Measurements from ENCODE around the gene ASB17.
A peak's percentile ranks its signal among the peaks of the same experiment; 100 is the strongest.
"Not testable (repeated sequence)": the region's sequence is repeated elsewhere in the genome, so short reads cannot be mapped to it uniquely, and the experiment has no call there.

The ASB17 gene, protein sequence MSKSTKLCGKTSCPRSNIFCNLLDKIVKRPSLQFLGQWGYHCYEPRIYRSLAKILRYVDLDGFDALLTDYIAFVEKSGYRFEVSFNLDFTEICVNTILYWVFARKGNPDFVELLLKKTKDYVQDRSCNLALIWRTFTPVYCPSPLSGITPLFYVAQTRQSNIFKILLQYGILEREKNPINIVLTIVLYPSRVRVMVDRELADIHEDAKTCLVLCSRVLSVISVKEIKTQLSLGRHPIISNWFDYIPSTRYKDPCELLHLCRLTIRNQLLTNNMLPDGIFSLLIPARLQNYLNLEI

GRCh38 chr1:75932304-75932703 lies at the start of gene ASB17:
TSS of gene ASB17 (minus strand) at chr1:75932404. CDS start at chr1:75932291, 113 bp downstream.
- no peak for DNase-seq

DNA sequence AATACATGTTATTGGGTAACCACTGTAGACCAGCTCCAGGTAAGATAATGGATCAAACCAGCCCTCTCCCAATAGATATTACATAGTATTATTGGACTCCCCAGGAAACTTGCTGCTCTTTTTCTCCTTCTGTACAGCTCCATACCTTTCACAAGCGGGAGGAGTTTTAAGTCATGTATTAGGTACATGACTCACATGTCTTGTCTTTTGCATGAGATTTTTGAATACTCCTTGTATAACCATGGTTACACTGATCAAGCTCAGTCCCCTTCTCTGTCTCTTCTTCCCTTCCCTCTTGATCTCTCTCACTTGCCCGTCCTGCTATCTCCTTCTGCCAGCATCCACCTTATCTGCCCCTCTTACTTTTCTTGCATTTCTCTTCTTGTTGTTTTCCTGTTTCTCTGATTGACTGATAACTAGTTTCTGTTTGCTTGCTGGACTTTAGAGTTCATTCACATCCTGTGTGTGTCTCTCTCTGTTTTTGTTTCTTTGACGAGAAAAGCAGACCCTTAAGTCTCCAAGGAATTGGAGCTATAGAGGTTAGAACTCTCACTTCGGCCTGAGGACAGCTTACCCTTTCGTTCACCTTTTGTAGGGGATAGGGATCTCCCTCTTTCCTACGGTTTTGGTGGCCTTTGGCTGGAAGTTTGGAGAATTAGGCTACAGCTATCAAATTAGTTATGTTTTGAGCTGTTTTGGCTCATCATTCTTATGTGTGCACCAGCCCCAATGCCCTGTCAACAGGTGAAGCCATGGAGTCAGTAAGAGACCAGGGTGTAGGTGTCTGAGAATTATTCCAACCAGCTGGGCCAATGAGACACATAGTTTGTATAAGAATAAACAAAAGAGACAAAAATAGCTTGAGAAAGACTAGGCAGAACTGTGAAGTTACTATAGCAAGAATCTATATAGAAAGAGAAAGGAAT lies 49.0 kb upstream of the ASB17 start:
- DNase-seq = no peak

GRCh38 chr1:75970631-75971030 lies 38.4 kb upstream of the ASB17 start:
- no peak for DNase-seq

- DNase-seq = no peak
Observed at GRCh38 chr1:75969550-75969949, 37.3 kb upstream of the ASB17 start.

DNA sequence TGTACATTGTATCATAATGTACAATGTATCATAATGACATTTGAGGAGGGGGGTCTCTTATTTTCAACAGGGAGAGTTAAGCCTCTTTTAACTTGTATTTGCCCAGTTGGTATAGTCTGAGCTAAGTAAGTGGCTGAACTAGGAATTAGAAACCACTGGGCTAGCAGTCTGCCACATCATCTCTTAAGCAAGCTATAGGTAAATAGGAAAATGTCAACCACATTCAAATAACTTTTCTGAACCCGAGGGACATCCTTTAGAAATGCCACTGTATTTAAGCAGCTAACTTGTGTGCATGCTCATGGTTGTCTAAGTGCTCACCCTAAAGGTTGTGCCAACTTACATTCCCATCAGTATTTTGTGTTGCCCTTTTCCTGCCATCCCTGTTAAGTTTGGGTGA lies 35.5 kb upstream of the ASB17 start:
- DNase-seq = no peak

GRCh38 chr1:75964760-75965408 lies 32.7 kb upstream of the ASB17 start:
- DNase-seq = no peak

- peak; percentile 4 to 73 for DNase-seq
Observed at GRCh38 chr1:75964110-75964759, 32.0 kb upstream of the ASB17 start.

DNA sequence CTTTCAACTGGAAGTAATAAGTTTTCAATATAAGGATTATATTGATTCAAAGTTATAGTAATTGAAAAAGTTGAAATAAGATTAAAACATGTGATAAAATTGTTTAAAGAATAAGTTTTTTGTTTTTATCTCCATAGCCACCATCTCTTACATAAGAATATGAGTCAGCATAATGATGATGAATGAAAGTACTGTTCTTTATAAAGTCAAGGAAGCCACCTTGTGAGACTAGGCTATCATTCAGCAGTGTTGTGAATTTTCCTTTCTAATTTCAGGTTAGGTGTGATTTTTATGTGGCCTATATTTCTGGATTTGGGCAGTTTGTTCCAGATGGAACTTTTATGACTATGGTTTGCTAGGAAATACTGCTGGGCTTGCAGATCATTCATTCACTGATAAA lies 22.4 kb upstream of the ASB17 start:
- DNase-seq = peak in 1 of 2 experiments; percentile 4

GRCh38 chr1:75953461-75953860 lies 21.3 kb upstream of the ASB17 start:
- no peak for DNase-seq

DNA sequence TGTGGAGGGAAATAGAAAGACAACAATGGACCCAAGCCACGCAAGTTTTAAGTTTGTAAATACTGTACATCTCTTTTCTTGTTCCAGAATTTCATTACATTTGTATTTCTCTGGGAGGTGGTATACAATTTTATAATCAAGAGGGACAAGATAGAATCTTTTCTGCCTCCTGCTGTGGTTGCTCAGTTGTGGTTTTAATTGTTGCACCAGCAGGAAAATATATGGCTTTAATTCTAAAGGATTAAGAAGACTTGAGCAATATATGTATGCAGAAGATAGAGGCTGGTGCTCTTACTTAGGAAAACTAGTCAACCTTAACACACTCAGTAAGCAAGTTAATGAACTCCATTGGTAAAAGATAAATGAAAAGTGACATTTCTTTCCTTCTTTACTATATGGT lies 19.8 kb upstream of the ASB17 start:
- DNase-seq = no peak

- no peak for DNase-seq
Observed at GRCh38 chr1:75950176-75950575, 18.0 kb upstream of the ASB17 start.

DNA sequence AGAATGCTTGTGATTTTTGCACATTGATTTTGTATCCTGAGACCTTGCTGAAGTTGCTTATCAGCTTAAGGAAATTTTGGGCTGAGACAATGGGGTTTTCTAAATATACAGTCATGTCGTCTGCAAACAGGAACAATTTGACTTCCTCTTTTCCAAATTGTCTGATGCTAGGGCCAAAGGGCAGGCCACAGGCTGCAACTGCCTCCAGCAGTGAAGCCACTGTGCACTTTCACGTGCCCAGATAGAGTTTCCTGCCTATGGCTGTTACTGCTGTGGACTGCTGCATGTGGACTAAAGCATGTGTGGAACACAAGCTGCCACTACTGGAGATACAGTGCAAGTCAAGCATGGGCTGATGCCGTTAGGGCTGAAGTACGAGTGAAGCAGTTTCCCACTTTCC lies 10.8 kb upstream of the ASB17 start:
- not testable (repeated sequence) for DNase-seq

GRCh38 chr1:75937034-75937433 lies 4.8 kb upstream of the ASB17 start:
- no peak for DNase-seq

DNA sequence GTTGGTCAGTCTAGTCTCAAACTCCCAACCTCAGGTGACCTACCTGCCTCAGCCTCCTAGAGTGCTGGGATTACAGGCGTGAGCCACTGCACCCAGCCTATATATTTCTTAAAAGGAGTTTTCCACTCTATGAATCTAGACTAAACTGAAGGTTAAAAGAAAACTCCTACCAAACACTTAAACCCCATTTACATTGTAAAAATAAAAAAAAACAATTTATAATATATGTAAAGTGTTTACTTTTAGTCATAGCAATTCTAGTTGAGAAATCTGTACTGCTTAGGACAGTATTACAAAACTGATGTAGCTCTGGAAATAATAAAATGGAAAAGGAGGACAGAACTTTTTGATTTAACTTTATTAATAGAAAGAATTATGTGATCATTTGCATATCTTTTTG lies 9.5 kb downstream of the ASB17 start:
- DNase-seq = no peak

DNA sequence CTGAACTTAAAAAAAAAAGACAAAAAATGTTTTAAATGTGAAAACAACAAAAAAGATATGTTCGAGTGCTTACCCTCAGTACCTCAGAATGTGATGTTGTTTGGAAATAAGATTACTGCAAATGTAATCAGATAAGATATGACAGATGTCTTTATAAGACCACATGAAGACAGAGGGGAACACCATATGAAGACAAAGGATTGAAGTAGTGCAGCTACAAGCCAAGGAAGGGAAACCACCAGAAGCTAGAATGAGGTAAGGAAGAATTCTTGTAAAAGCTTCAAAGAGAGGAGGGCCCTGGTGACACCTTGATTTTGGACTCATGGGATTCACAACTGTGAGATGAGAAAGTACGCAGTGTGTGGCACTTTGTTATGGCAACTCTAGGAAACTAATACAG lies 15.4 kb downstream of the ASB17 start:
- no peak for DNase-seq

DNA sequence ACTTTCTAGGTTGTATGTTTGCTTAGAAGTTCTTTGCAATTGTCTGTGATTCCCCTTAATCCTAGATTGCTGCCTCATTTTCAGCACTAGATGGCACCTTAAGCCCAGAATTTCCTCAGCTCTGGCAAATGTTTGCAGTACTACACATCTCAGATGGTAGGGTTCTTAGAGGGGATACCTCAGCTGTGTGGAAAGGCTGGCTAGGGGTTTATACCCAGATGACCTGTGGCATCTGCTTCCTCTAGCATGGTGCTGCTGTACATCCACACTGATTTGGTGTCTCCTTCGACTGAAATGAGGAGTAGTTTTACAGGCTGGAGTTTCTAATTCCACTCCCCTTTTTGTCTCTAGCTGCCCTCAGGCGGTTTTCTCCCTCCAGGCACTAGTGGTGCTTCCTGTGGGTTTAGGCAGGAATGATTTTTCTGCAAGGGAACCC lies 23.5 kb downstream of the ASB17 start:
- DNase-seq = peak; percentile 9 to 35

DNA sequence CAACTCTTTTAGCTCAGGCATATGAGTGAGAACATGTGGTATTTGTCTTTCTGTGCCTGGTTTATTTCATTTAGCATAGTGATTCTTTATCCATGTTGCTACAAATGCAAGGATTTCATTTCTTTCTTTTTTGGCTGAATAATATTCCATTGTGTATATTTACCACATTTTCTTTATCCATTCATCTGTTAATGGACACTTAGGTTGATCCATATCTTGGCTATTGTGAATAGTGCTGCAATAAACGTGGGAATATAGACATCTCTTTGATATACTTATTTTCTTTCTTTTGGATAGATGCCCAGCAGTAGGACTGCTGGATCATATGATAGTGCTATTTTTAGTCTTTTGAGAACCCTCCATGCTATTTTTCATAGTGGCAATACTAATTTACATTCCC lies 30.8 kb downstream of the ASB17 start:
- no peak for DNase-seq

DNA sequence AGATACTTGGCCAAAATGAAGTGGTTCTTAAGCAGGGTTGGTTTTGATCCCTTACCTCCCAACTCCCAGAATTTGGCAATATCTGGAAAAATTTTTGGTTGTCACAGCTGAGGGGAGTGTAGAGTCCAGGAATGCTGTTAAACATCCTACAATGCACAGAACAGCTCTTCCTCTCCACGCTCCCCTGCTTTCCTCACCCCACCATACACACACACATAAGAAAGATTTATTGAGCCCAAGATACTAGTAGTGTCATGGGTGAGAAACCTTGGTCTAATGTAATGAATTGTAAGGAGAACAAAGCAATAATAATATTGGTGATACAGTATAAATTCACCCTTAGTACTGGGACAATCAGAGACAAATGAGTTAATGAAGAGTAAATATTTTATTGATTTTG lies 47.8 kb downstream of the ASB17 start:
- no peak for DNase-seq

- no peak for DNase-seq
Observed at GRCh38 chr1:75879985-75880384, 52.2 kb downstream of the ASB17 start.

DNA sequence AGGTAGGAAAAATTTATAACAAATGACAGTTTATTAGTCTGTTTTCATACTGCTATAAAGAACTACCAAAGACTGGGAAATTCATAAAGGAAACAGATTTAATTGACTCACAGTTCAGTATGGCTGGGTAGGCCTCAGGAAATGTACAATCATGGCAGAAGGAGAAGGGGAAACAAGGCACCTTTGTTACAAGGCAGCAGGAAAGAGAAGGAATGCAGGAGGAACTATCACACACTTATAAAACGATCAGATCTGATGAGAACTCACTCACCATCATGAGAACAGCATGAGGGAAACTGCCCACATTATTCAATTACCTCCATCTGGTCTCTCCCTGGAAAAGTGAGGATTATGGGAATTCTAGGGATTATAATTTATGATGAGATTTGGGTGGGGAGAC lies 61.3 kb downstream of the ASB17 start:
- no peak for DNase-seq

All from SW 1271 (cell line).